Left hindlimb (tissue), 1 donor: ENCODE data around the gene TEAD3.

Source experiments
- DNase-seq: peaks from one replicate; pipeline ENCODE4 v3.0.0-alpha.2; 2018

TEAD3 gene

GRCh38 chr6:35512006-35512405, 15.1 kb upstream of the TEAD3 start:
- DNase-seq: no peak

- DNase-seq: no peak
These were observed 14.7 kb upstream of the TEAD3 start for GRCh38 chr6:35511562-35511941.

GRCh38 chr6:35510916-35511561, 14.2 kb upstream of the TEAD3 start:
- no peak for DNase-seq

- no peak for DNase-seq
These were observed 11.7 kb upstream of the TEAD3 start for GRCh38 chr6:35508542-35508941.

- DNase-seq: no peak
These were observed 11.1 kb upstream of the TEAD3 start for GRCh38 chr6:35508027-35508426.

- no peak for DNase-seq
These were observed 10.3 kb upstream of the TEAD3 start for GRCh38 chr6:35507221-35507620.

- DNase-seq: no peak
These were observed 9.7 kb upstream of the TEAD3 start for GRCh38 chr6:35506536-35506935.

- DNase-seq: no peak
These were observed 9.1 kb upstream of the TEAD3 start for GRCh38 chr6:35505999-35506412.

- DNase-seq: no peak
These were observed 6.7 kb upstream of the TEAD3 start for GRCh38 chr6:35503534-35503933.

- no peak for DNase-seq
These were observed 4.9 kb upstream of the TEAD3 start for GRCh38 chr6:35501784-35502183.

- no peak for DNase-seq
These were observed 3.9 kb upstream of the TEAD3 start for GRCh38 chr6:35500782-35501181.

GRCh38 chr6:35499372-35499771, 2.5 kb upstream of the TEAD3 start:
- DNase-seq: no peak

GRCh38 chr6:35498422-35499067, 1.7 kb upstream of the TEAD3 start:
- no peak for DNase-seq

- peak; percentile 91 for DNase-seq
These were observed 917 bp upstream of the TEAD3 start for GRCh38 chr6:35497571-35498421.

GRCh38 chr6:35496036-35496840, 641 bp downstream of the TEAD3 start:
- DNase-seq: no peak

GRCh38 chr6:35495258-35496035, 1.4 kb downstream of the TEAD3 start:
- DNase-seq: no peak

- no peak for DNase-seq
These were observed 2.7 kb downstream of the TEAD3 start for GRCh38 chr6:35494161-35494563.

GRCh38 chr6:35493307-35493983, 3.4 kb downstream of the TEAD3 start:
- DNase-seq: no peak

GRCh38 chr6:35492974-35493284, 4.0 kb downstream of the TEAD3 start:
- DNase-seq: no peak

GRCh38 chr6:35492258-35492973, 4.5 kb downstream of the TEAD3 start:
- DNase-seq: peak; percentile 75
